Body of pancreas (tissue), 4 donors: ENCODE results near the gene TCEA2.

Experiments used
- POLR2A ChIP-seq, 3 donors: fragments of 450-650 bp; IDR thresholded peaks; one replicate each; pipeline ENCODE4 v1.6.1; 2016; ENCODE audit warnings: antibody characterized with exemption in 3 of 3, mild to moderate bottlenecking in 2 of 3
- TF ChIP-seq, protein P1 (sequence below), 7 experiments: fragments of 450-650 bp in 4 of 7; fragments of 200-600 bp in 3 of 7; sonication (generic) in 3 of 7; IDR thresholded peaks; one replicate each; pipeline ENCODE4 v1.5.1; 2016 to 2019; ENCODE audit warnings: antibody characterized with exemption in 7 of 7

DNA sequence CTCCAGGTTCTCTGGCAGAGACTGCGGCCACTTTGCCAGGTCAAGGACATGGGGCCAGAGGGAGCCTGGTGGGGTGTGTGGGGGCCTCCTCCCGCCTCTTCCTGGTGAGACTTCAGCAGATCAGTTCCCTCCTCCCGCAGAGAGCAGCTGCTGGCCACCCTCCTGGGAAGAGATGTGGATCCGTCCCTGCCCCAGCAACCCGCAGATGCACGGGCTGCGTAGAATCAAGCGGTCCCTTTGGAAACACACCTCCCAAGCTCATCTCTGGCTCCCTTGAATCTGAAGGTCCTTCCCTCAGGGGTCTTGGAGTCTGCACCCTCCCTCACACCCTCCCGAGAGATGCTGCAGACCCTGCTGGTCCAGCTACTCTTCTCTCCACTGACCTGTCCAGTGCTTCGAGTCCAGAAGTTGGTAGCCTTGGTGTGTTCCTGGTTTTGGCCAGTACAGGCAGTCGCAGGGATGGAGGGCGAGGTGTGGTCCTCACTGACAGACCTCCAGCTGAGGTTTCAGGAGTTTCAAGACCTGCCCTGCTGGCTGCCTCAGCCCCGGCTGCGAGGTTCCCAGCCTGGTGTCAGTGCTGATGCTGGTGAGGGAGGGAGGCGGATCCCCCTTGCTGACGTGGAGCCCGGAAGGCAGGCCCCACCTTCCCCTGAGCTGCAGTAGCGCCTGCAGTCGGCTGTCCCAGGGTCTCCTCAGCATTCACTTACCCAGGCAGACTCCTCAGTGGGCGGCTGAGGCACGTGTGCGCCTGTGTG is 44.2 kb downstream of the TCEA2 start, which contains the start of gene NPBWR2:
- TF ChIP-seq, protein P1, sequence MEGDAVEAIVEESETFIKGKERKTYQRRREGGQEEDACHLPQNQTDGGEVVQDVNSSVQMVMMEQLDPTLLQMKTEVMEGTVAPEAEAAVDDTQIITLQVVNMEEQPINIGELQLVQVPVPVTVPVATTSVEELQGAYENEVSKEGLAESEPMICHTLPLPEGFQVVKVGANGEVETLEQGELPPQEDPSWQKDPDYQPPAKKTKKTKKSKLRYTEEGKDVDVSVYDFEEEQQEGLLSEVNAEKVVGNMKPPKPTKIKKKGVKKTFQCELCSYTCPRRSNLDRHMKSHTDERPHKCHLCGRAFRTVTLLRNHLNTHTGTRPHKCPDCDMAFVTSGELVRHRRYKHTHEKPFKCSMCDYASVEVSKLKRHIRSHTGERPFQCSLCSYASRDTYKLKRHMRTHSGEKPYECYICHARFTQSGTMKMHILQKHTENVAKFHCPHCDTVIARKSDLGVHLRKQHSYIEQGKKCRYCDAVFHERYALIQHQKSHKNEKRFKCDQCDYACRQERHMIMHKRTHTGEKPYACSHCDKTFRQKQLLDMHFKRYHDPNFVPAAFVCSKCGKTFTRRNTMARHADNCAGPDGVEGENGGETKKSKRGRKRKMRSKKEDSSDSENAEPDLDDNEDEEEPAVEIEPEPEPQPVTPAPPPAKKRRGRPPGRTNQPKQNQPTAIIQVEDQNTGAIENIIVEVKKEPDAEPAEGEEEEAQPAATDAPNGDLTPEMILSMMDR (IDR thresholded peaks at IDR 0.05) = no peak
- TF ChIP-seq POLR2A (IDR thresholded peaks at IDR 0.05) = no peak
